H9 (cell line): ENCODE measurements around the gene HCK. TPM values are rescaled to one million over a fixed set of nuclear protein-coding genes. Genes with fewer than 3 reads are reported as not detected.

Experiments used
- DNase-seq: peaks from one replicate; pipeline ENCODE4 v3.0.0-alpha.2; 2017
- H2AFZ ChIP-seq: one replicate; pipeline ENCODE4 v1.6.1; 2013; ENCODE audit warnings: mild to moderate bottlenecking, low read length, control low read depth, moderate library complexity
- H2AK5ac ChIP-seq: 2 replicates; pipeline ENCODE4 v1.6.1; 2013; ENCODE audit warnings: low read length, control low read depth, mixed read lengths; ENCODE audit not compliant: insufficient read length
- H2BK120ac ChIP-seq: one replicate; pipeline ENCODE4 v1.6.1; 2013; ENCODE audit warnings: low read depth, mild to moderate bottlenecking, low read length, control low read depth, inconsistent platforms; ENCODE audit not compliant: poor library complexity, severe bottlenecking
- H2BK12ac ChIP-seq: 2 replicates; pipeline ENCODE4 v1.6.1; 2013; ENCODE audit warnings: low read length, control low read depth, mixed read lengths, low read depth; ENCODE audit not compliant: insufficient read length
- H2BK15ac ChIP-seq: 2 replicates; pipeline ENCODE4 v1.6.1; 2013; ENCODE audit warnings: low read depth, low read length, control low read depth
- H2BK20ac ChIP-seq: one replicate; pipeline ENCODE4 v1.6.1; 2013; ENCODE audit warnings: low read depth, mild to moderate bottlenecking, low read length, control low read depth, inconsistent platforms; ENCODE audit not compliant: poor library complexity, severe bottlenecking
- H2BK5ac ChIP-seq: 2 replicates; pipeline ENCODE4 v1.6.1; 2013; ENCODE audit warnings: low read length, control low read depth, mixed read lengths; ENCODE audit not compliant: insufficient read length
- H3K14ac ChIP-seq: 2 replicates; pipeline ENCODE4 v1.6.1; 2013; ENCODE audit warnings: low read length, control low read depth; ENCODE audit not compliant: insufficient read depth
- H3K18ac ChIP-seq: 2 replicates; pipeline ENCODE4 v1.6.1; 2013; ENCODE audit warnings: low read depth, mild to moderate bottlenecking, mixed read lengths, low read length, control low read depth; ENCODE audit not compliant: insufficient read length
- H3K23ac ChIP-seq: 2 replicates; pipeline ENCODE4 v1.6.1; 2013; ENCODE audit warnings: low read length, control low read depth, mixed read lengths, low read depth; ENCODE audit not compliant: insufficient read length
- H3K23me2 ChIP-seq: 2 replicates; pipeline ENCODE4 v1.6.1; 2013; ENCODE audit warnings: low read depth, mild to moderate bottlenecking, mixed read lengths, low read length, control low read depth; ENCODE audit not compliant: insufficient read length, poor library complexity, severe bottlenecking
- H3K27ac ChIP-seq: 2 replicates; pipeline ENCODE4 v1.5.1; 2013; ENCODE audit warnings: low read length, control low read depth, mixed read lengths, low read depth; ENCODE audit not compliant: insufficient read length
- H3K27me3 ChIP-seq: 2 replicates; pipeline ENCODE4 v1.6.1; 2013; ENCODE audit warnings: low read length, control low read depth, inconsistent platforms; ENCODE audit not compliant: insufficient read depth
- H3K4ac ChIP-seq: 2 replicates; pipeline ENCODE4 v1.6.1; 2013; ENCODE audit warnings: low read depth, mild to moderate bottlenecking, control low read depth, inconsistent platforms, low read length, moderate library complexity
- H3K4me1 ChIP-seq: 2 replicates; pipeline ENCODE4 v1.6.1; 2013; ENCODE audit warnings: low read length, control low read depth, inconsistent platforms; ENCODE audit not compliant: insufficient read depth
- H3K4me2 ChIP-seq: 2 replicates; pipeline ENCODE4 v1.6.1; 2013; ENCODE audit warnings: low read length, control low read depth, mixed read lengths; ENCODE audit not compliant: insufficient read length, insufficient read depth
- H3K56ac ChIP-seq: 2 replicates; pipeline ENCODE4 v1.6.1; 2013; ENCODE audit warnings: low read depth, mild to moderate bottlenecking, mixed read lengths, low read length, control low read depth; ENCODE audit not compliant: insufficient read length
- H3K79me1 ChIP-seq: 2 replicates; pipeline ENCODE4 v1.6.1; 2013; ENCODE audit warnings: low read depth, mild to moderate bottlenecking, moderate library complexity, low read length, control low read depth, inconsistent platforms; ENCODE audit not compliant: insufficient read depth, poor library complexity, severe bottlenecking
- H3K79me2 ChIP-seq: 2 replicates; pipeline ENCODE4 v1.6.1; 2013; ENCODE audit warnings: low read length, control low read depth, inconsistent platforms; ENCODE audit not compliant: insufficient read depth
- H3K9ac ChIP-seq: 2 replicates; pipeline ENCODE4 v1.6.1; 2013; ENCODE audit warnings: low read length, control low read depth, mixed read lengths; ENCODE audit not compliant: insufficient read length; ENCODE audit errors: extremely low read depth
- H3K9me3 ChIP-seq: one replicate; pipeline ENCODE4 v1.6.1; 2013; ENCODE audit warnings: low read depth, low read length, inconsistent platforms; ENCODE audit not compliant: control insufficient read depth
- H3T11ph ChIP-seq: one replicate; pipeline ENCODE4 v1.6.1; 2013; ENCODE audit warnings: mild to moderate bottlenecking, low read length, control low read depth, inconsistent platforms
- H4K20me1 ChIP-seq: one replicate; pipeline ENCODE4 v1.6.1; 2013; ENCODE audit not compliant: control insufficient read depth, insufficient read length, insufficient read depth
- H4K5ac ChIP-seq: 2 replicates; pipeline ENCODE4 v1.6.1; 2013; ENCODE audit warnings: low read depth, mild to moderate bottlenecking, mixed read lengths, low read length, control low read depth; ENCODE audit not compliant: insufficient read length
- H4K8ac ChIP-seq: replicated peaks from 2 replicates; pipeline ENCODE4 v1.6.1; 2013; ENCODE audit warnings: low read length, control low read depth, mixed read lengths, low read depth; ENCODE audit not compliant: insufficient read length
- H4K91ac ChIP-seq: 2 replicates; pipeline ENCODE4 v1.6.1; 2013; ENCODE audit warnings: low read depth, mild to moderate bottlenecking, moderate library complexity, mixed read lengths, low read length, control low read depth; ENCODE audit not compliant: insufficient read length
- H3K27ac Mint-ChIP-seq, 3 experiments: 2 replicates in 2 of 3; 3 replicates in 1 of 3; pipeline ENCODE4 v1.8.0; 2020 to 2021; ENCODE audit warnings: mixed read lengths in 3 of 3, mild to moderate bottlenecking in 1 of 3, moderate library complexity in 1 of 3
- H3K27me3 Mint-ChIP-seq: 2 replicates; pipeline ENCODE4 v1.8.0; 2021; ENCODE audit warnings: low read depth, mild to moderate bottlenecking, moderate library complexity, mixed read lengths
- H3K36me3 Mint-ChIP-seq, 3 experiments: 2 replicates in 2 of 3; 3 replicates in 1 of 3; pipeline ENCODE4 v1.8.0; 2020 to 2021; ENCODE audit warnings: low read depth in 3 of 3, mixed read lengths in 3 of 3; ENCODE audit not compliant: insufficient read depth in 1 of 3
- H3K4me1 Mint-ChIP-seq, 2 experiments: 2 replicates each; pipeline ENCODE4 v1.8.0; 2020; ENCODE audit warnings: mixed read lengths in 2 of 2
- H3K4me3 Mint-ChIP-seq, 2 experiments: 2 replicates in 1 of 2; 3 replicates in 1 of 2; pipeline ENCODE4 v1.8.0; 2020 to 2021; ENCODE audit warnings: mild to moderate bottlenecking in 2 of 2, mixed read lengths in 2 of 2, moderate library complexity in 1 of 2
- H3K9me3 Mint-ChIP-seq, 2 experiments: 2 replicates in 1 of 2; 3 replicates in 1 of 2; pipeline ENCODE4 v1.8.0; 2020; ENCODE audit warnings: mild to moderate bottlenecking in 2 of 2, mixed read lengths in 2 of 2, moderate library complexity in 1 of 2
- CTCF ChIP-seq: fragments of 200-600 bp; sonication (generic); conservative IDR thresholded peaks from 3 replicates; pipeline ENCODE4 v1.8.0; 2021; ENCODE audit warnings: antibody characterized with exemption, mild to moderate bottlenecking
- WGBS: extraction: QIAGEN DNeasy Blood & Tissue Kit; methylation state at CpG from one replicate; pipeline ENCODE4 v1.1.7; 2013; ENCODE audit warnings: missing lambda C conversion rate, low lambda C conversion rate, mixed read lengths; ENCODE audit not compliant: insufficient read length; ENCODE audit errors: extremely low coverage; 5-methylcytosine and 5-hydroxymethylcytosine counted together
- total RNA-seq: library from RNA; stranded (reverse); gene quantifications from 2 replicates; pipeline ENCODE4 v1.2.1, GENCODE V29; 2021

Gene HCK
- total RNA-seq, 1 experiment from 2014 or later = 1.7 TPM

GRCh38 chr20:32130352-32130751 is 78.3 kb downstream of the HCK start:
- no peak overlapping the region for H2BK120ac ChIP-seq
- H2BK5ac ChIP-seq = no peak overlapping the region
- no peak overlapping the region for H2AFZ ChIP-seq
- DNase-seq = no peak
- H3K23me2 ChIP-seq = no peaks in the 10 kb centered on the region
- H3K4me3 Mint-ChIP-seq = no peak overlapping the region
- H3K9me3 Mint-ChIP-seq = no peaks in the 10 kb centered on the region
- H3K4ac ChIP-seq = no peak overlapping the region
- H4K8ac ChIP-seq = no peak overlapping the region
- H3K9ac ChIP-seq = no peak overlapping the region
- H3K27me3 Mint-ChIP-seq = no peaks in the 10 kb centered on the region
- peaks cover 3% of the 10 kb centered on the region for H3K79me1 ChIP-seq
- no peak overlapping the region for H3K23ac ChIP-seq
- H3K27ac Mint-ChIP-seq = no peak overlapping the region
- H3T11ph ChIP-seq = no peak overlapping the region
- H3K56ac ChIP-seq = no peak overlapping the region
- no peak for TF ChIP-seq CTCF
- no peak overlapping the region for H3K4me2 ChIP-seq
- no peak overlapping the region for H2AK5ac ChIP-seq
- no peak overlapping the region for H3K14ac ChIP-seq
- peaks cover 0 to 6% (median 5%) of the 10 kb centered on the region in 3 experiments; a peak in 4 of 7 replicates for H3K36me3 Mint-ChIP-seq
- no peaks in the 10 kb centered on the region; the same call in 1 of the 2 replicates for H3K79me2 ChIP-seq
- no peak overlapping the region for H2BK20ac ChIP-seq
- no peaks in the 10 kb centered on the region for H3K9me3 ChIP-seq
- no peak overlapping the region for H3K27ac ChIP-seq
- WGBS = no CpG with 5 or more reads among the region's 2 CpGs
- H3K4me1 ChIP-seq = no peaks in the 10 kb centered on the region; the same call in 1 of the 2 replicates
- no peak overlapping the region for H3K18ac ChIP-seq
- H4K5ac ChIP-seq = no peak overlapping the region
- no peak overlapping the region for H2BK15ac ChIP-seq
- no peaks in the 10 kb centered on the region for H3K27me3 ChIP-seq
- no peaks in the 10 kb centered on the region for H4K20me1 ChIP-seq
- H2BK12ac ChIP-seq = no peak overlapping the region
- peaks cover 9 to 17% of the 10 kb centered on the region in 2 experiments for H3K4me1 Mint-ChIP-seq
- H4K91ac ChIP-seq = no peak overlapping the region
